HCT116 (cell line): ENCODE data around the gene ACR. TPM values are rescaled to one million over a fixed set of nuclear protein-coding genes. Genes with fewer than 3 reads are reported as not detected.

Source experiments
- ATAC-seq: fragments of 200-7000 bp; cut with Tn5 transposase; 2 replicates; pipeline ENCODE4 v1.9.1; 2020; ENCODE audit warnings: mild to moderate bottlenecking, moderate library complexity
- BruUV-seq: library from RNA; stranded (reverse); fragments of 400-500 nt; replicated peaks from 2 replicates; lab custom pipeline; 2021; lab: Mats Ljungman, UMichigan
- CTCF ChIA-PET: fragments of 300-600 bp; sonication (Branson Sonifier 250); formaldehyde crosslinking; loops from one replicate; lab custom pipeline; 2021; ENCODE audit warnings: antibody characterized with exemption; lab: Charles Lee
- POLR2A ChIA-PET: fragments of 300-600, 350-600 bp; sonication (Branson Sonifier 250); formaldehyde crosslinking; loops from one replicate; lab custom pipeline; 2021; ENCODE audit warnings: antibody characterized with exemption; lab: Charles Lee
- RAD21 ChIA-PET, 2 experiments: fragments of 300-600 bp; sonication (Branson Sonifier 250); formaldehyde crosslinking; loops; one replicate each; lab custom pipeline; 2023; ENCODE audit warnings: low total read pairs in 2 of 2; ENCODE audit not compliant: uncharacterized antibody in 2 of 2, unreplicated experiment in 2 of 2, low non-redundant PET in 1 of 2; lab: Charles Lee
- DNase-seq: peaks from one replicate; pipeline ENCODE4 v3.0.0-alpha.2; 2010; ENCODE audit warnings: low read depth, low spot score
- H2AFZ ChIP-seq: fragments of 200-600 bp; shearing (Covaris generic), sonication (generic); 2 replicates; pipeline ENCODE4 v1.6.1; 2017; ENCODE audit warnings: low read depth, mixed run types, mixed read lengths, antibody characterized with exemption, low read length; ENCODE audit not compliant: poor library complexity, severe bottlenecking
- H3K27ac ChIP-seq: 2 replicates; pipeline ENCODE4 v1.5.1; 2012; ENCODE audit warnings: low read depth, low read length
- H3K27me3 ChIP-seq: fragments of 200-600 bp; sonication (generic); 2 replicates; pipeline ENCODE4 v1.6.1; 2016; ENCODE audit warnings: mixed run types, low read length, mixed read lengths; ENCODE audit not compliant: insufficient read depth
- H3K36me3 ChIP-seq, 2 experiments: fragments of 200-500 bp in 1 of 2; fragments of 200-600 bp in 1 of 2; sonication (Bioruptor generic) in 1 of 2; sonication (generic) in 1 of 2; 2 replicates each; pipeline versions ENCODE4 v1.5.1 to v1.6.1; 2014 to 2016; ENCODE audit warnings: low read length in 2 of 2, inconsistent platforms in 1 of 2, mixed read lengths in 1 of 2, mixed run types in 1 of 2; ENCODE audit not compliant: insufficient read depth in 2 of 2, control insufficient read depth in 1 of 2
- H3K4me1 ChIP-seq, 2 experiments: fragments of 200-600 bp in 1 of 2; sonication (generic) in 1 of 2; 2 replicates each; pipeline versions ENCODE4 v1.5.1 to v1.6.1; 2012 to 2017; ENCODE audit warnings: low read length in 2 of 2, inconsistent platforms in 1 of 2, mild to moderate bottlenecking in 1 of 2, mixed read lengths in 1 of 2, mixed run types in 1 of 2, moderate library complexity in 1 of 2; ENCODE audit not compliant: insufficient read depth in 2 of 2, control insufficient read depth in 1 of 2
- H3K4me2 ChIP-seq: fragments of 200-600 bp; sonication (generic); 2 replicates; pipeline ENCODE4 v1.6.1; 2017; ENCODE audit warnings: mixed run types, low read length, mixed read lengths
- H3K4me3 ChIP-seq, 2 experiments: fragments of 200-600 bp in 1 of 2; sonication (generic) in 1 of 2; replicated peaks in 1 of 2; 2 replicates each; pipeline ENCODE4 v1.5.1; 2011 to 2016; ENCODE audit warnings: low read length in 2 of 2, control low read depth in 1 of 2, low read depth in 1 of 2, mild to moderate bottlenecking in 1 of 2, mixed read lengths in 1 of 2, mixed run types in 1 of 2
- H3K79me2 ChIP-seq: fragments of 200-600 bp; sonication (generic); 2 replicates; pipeline ENCODE4 v1.6.1; 2017; ENCODE audit warnings: mild to moderate bottlenecking, mixed run types, low read length, moderate library complexity, mixed read lengths; ENCODE audit not compliant: insufficient read depth
- H3K9ac ChIP-seq: fragments of 200-600 bp; sonication (generic); 2 replicates; pipeline ENCODE4 v1.6.1; 2016; ENCODE audit warnings: low read length, mixed read lengths
- H3K9me2 ChIP-seq: fragments of 200-600 bp; sonication (generic), shearing (Covaris generic); 2 replicates; pipeline ENCODE4 v1.6.1; 2017; ENCODE audit warnings: mixed run types, mild to moderate bottlenecking, moderate library complexity; ENCODE audit not compliant: insufficient read depth
- H3K9me3 ChIP-seq, 2 experiments: fragments of 200-500 bp in 1 of 2; fragments of 200-600 bp in 1 of 2; sonication (Bioruptor generic) in 1 of 2; sonication (generic) in 1 of 2; 2 replicates each; pipeline ENCODE4 v1.6.1; 2014 to 2017; ENCODE audit warnings: low read length in 2 of 2, mixed read lengths in 2 of 2, inconsistent platforms in 1 of 2, low read depth in 1 of 2, mild to moderate bottlenecking in 1 of 2, mixed run types in 1 of 2, moderate library complexity in 1 of 2; ENCODE audit not compliant: control insufficient read depth in 1 of 2, insufficient read depth in 1 of 2
- H4K20me1 ChIP-seq: fragments of 200-600 bp; sonication (generic), shearing (Covaris generic); 2 replicates; pipeline ENCODE4 v1.6.1; 2017; ENCODE audit warnings: mixed run types, mild to moderate bottlenecking, moderate library complexity; ENCODE audit not compliant: insufficient read depth
- CBX3 ChIP-seq: IDR thresholded peaks from 2 replicates; pipeline ENCODE4 v1.6.1; 2012; ENCODE audit warnings: low read depth
- FOSL1 ChIP-seq: IDR thresholded peaks from 2 replicates; pipeline ENCODE4 v1.6.1; 2012; ENCODE audit warnings: low read depth
- JUND ChIP-seq: IDR thresholded peaks from 2 replicates; pipeline ENCODE4 v1.6.1; 2012
- POLR2A ChIP-seq: IDR thresholded peaks from 2 replicates; pipeline ENCODE4 v1.7.0; 2011; ENCODE audit warnings: borderline replicate concordance; ENCODE audit not compliant: insufficient read depth, insufficient read length; ENCODE audit errors: extremely low read depth
- RAD21 ChIP-seq: IDR thresholded peaks from 2 replicates; pipeline ENCODE4 v1.6.1; 2012; ENCODE audit warnings: low read depth, mild to moderate bottlenecking
- SIN3A ChIP-seq: IDR thresholded peaks from 2 replicates; pipeline ENCODE4 v1.6.1; 2012; ENCODE audit warnings: low read depth
- SP1 ChIP-seq: IDR thresholded peaks from 2 replicates; pipeline ENCODE4 v1.6.1; 2012; ENCODE audit warnings: low read depth
- YY1 ChIP-seq: IDR thresholded peaks from 2 replicates; pipeline ENCODE4 v1.6.1; 2011; ENCODE audit warnings: low read length, low read depth, moderate library complexity, mild to moderate bottlenecking; ENCODE audit not compliant: insufficient replicate concordance; ENCODE audit errors: extremely low read depth
- ZNF274 ChIP-seq: fragments of 200-500 bp; sonication (Bioruptor generic); IDR thresholded peaks from 2 replicates; pipeline ENCODE4 v1.6.1; 2014; ENCODE audit warnings: mild to moderate bottlenecking, low read depth, low read length, inconsistent platforms
- intact Hi-C: fragments of 100-400 bp; cut with micrococcal nuclease; formaldehyde crosslinking; loops from 2 replicates; pipeline ENCODE4 v1.10.0; 2022
- total RNA-seq: library from RNA; stranded (reverse); gene quantifications from one replicate; pipeline ENCODE4 v1.2.1, GENCODE V29; 2021; ENCODE audit not compliant: unreplicated experiment

ACR gene
- total RNA-seq, 1 experiment from 2014 or later = 1.5 TPM

- ATAC-seq = no peak
- intact Hi-C loops = no loop called here
- no peaks in the 10 kb centered on the region for H3K27me3 ChIP-seq
- TF ChIP-seq RAD21 (no peak), YY1 (no peak)
- TF ChIP-seq, all 23 proteins: peak for 0
- Histone ChIP-seq H2AFZ (no peak overlapping the region), H4K20me1 (no peaks in the 10 kb centered on the region), H3K27ac (no peak overlapping the region), H3K9me3 (no peaks in the 10 kb centered on the region), H3K4me2 (no peak overlapping the region), H3K79me2 (no peaks in the 10 kb centered on the region), H3K36me3 (peaks cover 0 to 7% of the 10 kb centered on the region in 2 experiments; a peak in 3 of 4 replicates), H3K9ac (no peak overlapping the region), H3K4me1 (no peaks in the 10 kb centered on the region), H3K4me3 (no peak overlapping the region), H3K9me2 (no peaks in the 10 kb centered on the region)
- no peak for DNase-seq
- RAD21 ChIA-PET = no interaction called here
- BruUV-seq = no TSS peak
- CTCF ChIA-PET = no interaction called here
- POLR2A ChIA-PET = no interaction called here
Observed at GRCh38 chr22:50721257-50721844, 16.7 kb upstream of the ACR start.

- H3K36me3 ChIP-seq = peaks cover 0 to 7% of the 10 kb centered on the region in 2 experiments; a peak in 3 of 4 replicates
- no peaks in the 10 kb centered on the region for H3K4me1 ChIP-seq
- no peak for TF ChIP-seq JUND
- no peak for TF ChIP-seq SIN3A
- TF ChIP-seq ZNF274 = no peak
- no peak for TF ChIP-seq YY1
- TF ChIP-seq SP1 = no peak
- no peak for TF ChIP-seq POLR2A
- TF ChIP-seq FOSL1 = no peak
- TF ChIP-seq CBX3 = no peak
- no peaks in the 10 kb centered on the region for H3K27me3 ChIP-seq
- intact Hi-C loops = no loop called here
- no peaks in the 10 kb centered on the region for H3K79me2 ChIP-seq
- no peak overlapping the region for H3K27ac ChIP-seq
- H3K9me3 ChIP-seq = no peaks in the 10 kb centered on the region
- no TSS peak for BruUV-seq
- no peak overlapping the region for H3K4me3 ChIP-seq
- ChIA-PET RAD21 (no interaction called here), CTCF (no interaction called here), POLR2A (no interaction called here)
- H3K9me2 ChIP-seq = no peaks in the 10 kb centered on the region
- no peak overlapping the region for H3K9ac ChIP-seq
- no peak for DNase-seq
- no peaks in the 10 kb centered on the region for H4K20me1 ChIP-seq
- no peak overlapping the region for H3K4me2 ChIP-seq
- ATAC-seq = no peak
- H2AFZ ChIP-seq = no peak overlapping the region
Observed at GRCh38 chr22:50722048-50722701, 15.8 kb upstream of the ACR start.
